Activated naive CD4-positive, alpha-beta T cell treated with anti-CD3 and anti-CD28 coated beads for 36 hours (primary cell): ENCODE results near the gene PRCD. TPM values are rescaled to one million over a fixed set of nuclear protein-coding genes. Genes with fewer than 3 reads are reported as not detected.

Experiments
- CTCF ChIA-PET: fragments of 350-600 bp; sonication (Branson Sonifier 250); formaldehyde crosslinking; loops from one replicate; lab custom pipeline; 2021; ENCODE audit warnings: antibody characterized with exemption; lab: Charles Lee
- DNase-seq: peaks from one replicate; pipeline ENCODE4 v3.0.0-alpha.2; 2020
- H3K27ac Mint-ChIP-seq: one replicate; pipeline ENCODE4 v1.8.0; 2021; ENCODE audit warnings: mild to moderate bottlenecking, mixed read lengths
- H3K27me3 Mint-ChIP-seq: one replicate; pipeline ENCODE4 v1.8.0; 2021; ENCODE audit warnings: low read depth, mixed read lengths
- H3K36me3 Mint-ChIP-seq: one replicate; pipeline ENCODE4 v1.8.0; 2021; ENCODE audit warnings: low read depth, mixed read lengths
- H3K4me1 Mint-ChIP-seq: one replicate; pipeline ENCODE4 v1.8.0; 2021; ENCODE audit warnings: low read depth, mixed read lengths
- H3K4me3 Mint-ChIP-seq: one replicate; pipeline ENCODE4 v1.8.0; 2021; ENCODE audit warnings: mild to moderate bottlenecking, moderate library complexity, mixed read lengths
- H3K9me3 Mint-ChIP-seq: one replicate; pipeline ENCODE4 v1.8.0; 2021; ENCODE audit warnings: mixed read lengths
- intact Hi-C: fragments of 100-400 bp; cut with micrococcal nuclease; formaldehyde crosslinking; loops from one replicate; pipeline ENCODE4 v1.15.1; 2023
- total RNA-seq, 2 experiments: library from RNA; stranded (reverse); gene quantifications; one replicate each; pipeline ENCODE4 v1.2.3, GENCODE V29; 2021

The PRCD gene
- total RNA-seq, 2 experiments from 2014 or later: not detected

- Mint-ChIP-seq H3K4me3 (no peak overlapping the region), H3K4me1 (peaks cover 5% of the 10 kb centered on the region), H3K9me3 (no peaks in the 10 kb centered on the region), H3K36me3 (no peaks in the 10 kb centered on the region), H3K27me3 (peaks cover 11% of the 10 kb centered on the region), H3K27ac (no peak overlapping the region)
- intact Hi-C loops: loop anchor here (1.0 kb wide), 2 partner anchors 24 to 81 kb away; no protein-coding TSS in a partner anchor
- CTCF ChIA-PET: interaction anchor here (0.7 to 2.2 kb wide), 8 partner anchors 13 to 135 kb away, joined by 3 to 18 read pairs (median 4); no protein-coding TSS in a partner anchor
- DNase-seq: peak; percentile 66
Observed at GRCh38 chr17:76547183-76547641, 7.4 kb downstream of the PRCD start.

- H3K9me3 Mint-ChIP-seq: no peaks in the 10 kb centered on the region
- intact Hi-C loops: loop anchor here (1.0 kb wide), 2 partner anchors 24 to 81 kb away; no protein-coding TSS in a partner anchor
- H3K4me1 Mint-ChIP-seq: peaks cover 5% of the 10 kb centered on the region
- H3K27ac Mint-ChIP-seq: no peak overlapping the region
- peaks cover 9% of the 10 kb centered on the region for H3K27me3 Mint-ChIP-seq
- CTCF ChIA-PET: interaction anchor here (1.0 to 1.2 kb wide), 4 partner anchors 19 to 134 kb away, joined by 3 to 8 read pairs (median 4); no protein-coding TSS in a partner anchor
- no peak overlapping the region for H3K4me3 Mint-ChIP-seq
- H3K36me3 Mint-ChIP-seq: no peaks in the 10 kb centered on the region
- no peak for DNase-seq
Observed at GRCh38 chr17:76547642-76548202, 7.9 kb downstream of the PRCD start.

- no peaks in the 10 kb centered on the region for H3K36me3 Mint-ChIP-seq
- no peak for DNase-seq
- CTCF ChIA-PET: interaction anchor here (1.4 kb wide), 1 partner anchor 26 kb away, joined by 7 read pairs; no protein-coding TSS in a partner anchor
- peaks cover 5% of the 10 kb centered on the region for H3K4me1 Mint-ChIP-seq
- H3K4me3 Mint-ChIP-seq: no peak overlapping the region
- H3K27me3 Mint-ChIP-seq: peaks cover 7% of the 10 kb centered on the region
- no peaks in the 10 kb centered on the region for H3K9me3 Mint-ChIP-seq
- intact Hi-C loops: no loop called here
- H3K27ac Mint-ChIP-seq: no peak overlapping the region
Observed at GRCh38 chr17:76548378-76549214, 8.8 kb downstream of the PRCD start.

DNA sequence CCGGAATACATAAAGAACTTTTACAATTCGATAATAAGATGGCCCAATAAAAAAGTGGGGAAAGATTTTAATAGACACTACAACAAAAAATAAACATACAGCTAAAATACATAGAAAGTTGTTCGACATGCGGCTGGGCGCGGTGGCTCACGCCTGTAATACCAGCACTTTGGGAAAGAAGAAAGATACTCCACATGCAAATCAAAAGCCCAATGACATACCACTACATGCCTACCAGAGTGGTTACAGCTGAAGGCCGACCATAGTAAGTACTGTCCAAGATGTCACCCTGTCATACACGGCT, 9.3 kb downstream of the PRCD start:
- intact Hi-C loops: no loop called here
- H3K27me3 Mint-ChIP-seq: peaks cover 2% of the 10 kb centered on the region
- H3K27ac Mint-ChIP-seq: no peak overlapping the region
- CTCF ChIA-PET: interaction anchor here (1.4 kb wide), 1 partner anchor 26 kb away, joined by 7 read pairs; no protein-coding TSS in a partner anchor
- H3K36me3 Mint-ChIP-seq: no peaks in the 10 kb centered on the region
- no peaks in the 10 kb centered on the region for H3K9me3 Mint-ChIP-seq
- peaks cover 5% of the 10 kb centered on the region for H3K4me1 Mint-ChIP-seq
- H3K4me3 Mint-ChIP-seq: no peak overlapping the region
- DNase-seq: no peak

DNA sequence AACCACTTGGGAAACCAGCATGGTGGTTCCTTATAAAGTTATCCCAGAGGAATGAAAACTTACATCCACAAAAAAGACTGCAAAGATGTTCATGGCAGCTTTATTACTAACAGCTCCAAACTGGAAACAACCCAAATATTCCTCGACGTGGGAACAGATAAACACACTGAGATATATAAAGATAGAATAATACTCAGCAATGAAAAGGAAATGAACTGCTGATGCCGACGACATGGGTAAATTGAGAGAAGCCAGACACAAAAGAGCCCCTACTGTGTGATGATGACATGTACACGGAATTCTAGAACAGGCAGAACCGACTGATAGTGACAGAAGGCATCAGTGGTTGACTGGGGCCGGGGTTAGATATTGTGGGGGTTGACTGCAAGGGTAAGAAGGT, 9.7 kb downstream of the PRCD start:
- intact Hi-C loops: no loop called here
- CTCF ChIA-PET: interaction anchor here (1.4 kb wide), 1 partner anchor 27 kb away, joined by 7 read pairs; no protein-coding TSS in a partner anchor
- no peak overlapping the region for H3K4me3 Mint-ChIP-seq

DNA sequence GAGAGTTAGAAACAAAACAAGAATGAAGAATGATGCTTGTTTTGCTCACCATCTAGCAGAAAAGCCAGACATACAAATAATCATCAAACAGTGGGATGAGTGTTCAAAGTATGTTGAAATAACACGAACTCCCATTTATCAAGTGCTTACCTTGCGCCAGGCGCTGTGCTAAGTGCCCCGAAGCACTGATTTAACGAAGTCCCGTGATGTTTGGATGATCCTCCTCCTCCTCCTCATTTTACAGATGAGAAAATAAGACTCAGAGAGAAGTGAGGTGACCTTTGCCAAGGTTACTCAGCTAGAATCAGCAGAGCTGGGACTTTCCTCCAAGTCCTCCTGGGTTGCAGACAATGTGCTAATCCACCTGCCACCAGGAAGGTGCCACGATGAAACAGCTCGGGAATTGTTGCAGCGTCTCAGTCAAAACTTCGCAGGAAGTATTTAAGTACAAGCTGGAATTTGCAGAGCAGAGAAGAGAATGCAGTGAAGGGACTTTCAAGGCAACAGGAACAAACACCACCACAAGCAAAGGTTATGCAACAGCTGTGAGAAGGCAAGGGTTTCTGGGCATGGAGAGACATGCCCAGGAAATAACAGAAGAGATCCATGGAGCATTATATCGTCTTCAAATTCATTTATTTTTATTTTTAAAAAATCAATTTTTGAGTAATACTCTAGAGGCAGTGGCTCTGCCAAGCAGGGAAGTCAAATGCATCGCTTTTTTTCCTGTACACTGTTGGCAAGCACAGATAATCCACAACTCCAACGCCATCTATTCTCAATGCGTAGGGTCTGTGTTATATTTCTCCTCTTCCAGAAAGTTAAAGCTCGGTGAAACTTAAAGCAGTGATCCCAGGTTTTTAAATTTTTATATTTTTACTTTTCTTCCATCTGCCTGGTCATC, 11.1 kb downstream of the PRCD start:
- no peak for DNase-seq
- H3K27ac Mint-ChIP-seq: peak overlapping the region; percentile 10
- CTCF ChIA-PET: interaction anchor here (0.6 to 1.3 kb wide), 6 partner anchors 26 to 181 kb away, joined by 3 to 5 read pairs (median 3); no protein-coding TSS in a partner anchor
- H3K4me1 Mint-ChIP-seq: peaks cover 13% of the 10 kb centered on the region
- H3K4me3 Mint-ChIP-seq: no peak overlapping the region
- no peaks in the 10 kb centered on the region for H3K9me3 Mint-ChIP-seq
- intact Hi-C loops: no loop called here
- H3K27me3 Mint-ChIP-seq: no peaks in the 10 kb centered on the region
- H3K36me3 Mint-ChIP-seq: no peaks in the 10 kb centered on the region

More for the DNA sequence above, 9.7 kb downstream of the PRCD start:
- peaks cover 5% of the 10 kb centered on the region for H3K4me1 Mint-ChIP-seq
- no peaks in the 10 kb centered on the region for H3K9me3 Mint-ChIP-seq
- H3K36me3 Mint-ChIP-seq: no peaks in the 10 kb centered on the region
- H3K27me3 Mint-ChIP-seq: peaks cover 2% of the 10 kb centered on the region
- H3K27ac Mint-ChIP-seq: no peak overlapping the region
- no peak for DNase-seq

GRCh38 chr17:76551685-76552084, 11.8 kb downstream of the PRCD start:
- Mint-ChIP-seq H3K9me3 (no peaks in the 10 kb centered on the region), H3K4me1 (peaks cover 16% of the 10 kb centered on the region), H3K36me3 (no peaks in the 10 kb centered on the region), H3K4me3 (no peak overlapping the region), H3K27ac (peak overlapping the region; percentile 8), H3K27me3 (no peaks in the 10 kb centered on the region)
- intact Hi-C loops: no loop called here
- no peak for DNase-seq
- CTCF ChIA-PET: interaction anchor here (0.7 to 1.3 kb wide), 3 partner anchors 29 to 130 kb away, joined by 3 to 5 read pairs (median 3); no protein-coding TSS in a partner anchor

- intact Hi-C loops: no loop called here
- Mint-ChIP-seq H3K27ac (no peak overlapping the region), H3K36me3 (peaks cover 8% of the 10 kb centered on the region), H3K4me1 (peaks cover 21% of the 10 kb centered on the region), H3K9me3 (no peaks in the 10 kb centered on the region), H3K4me3 (no peak overlapping the region), H3K27me3 (no peaks in the 10 kb centered on the region)
- DNase-seq: no peak
- CTCF ChIA-PET: no interaction called here
Observed at GRCh38 chr17:76553178-76553908, 13.5 kb downstream of the PRCD start.

- no peak for DNase-seq
- intact Hi-C loops: no loop called here
- CTCF ChIA-PET: no interaction called here
- Mint-ChIP-seq H3K27ac (no peak overlapping the region), H3K9me3 (no peaks in the 10 kb centered on the region), H3K27me3 (no peaks in the 10 kb centered on the region), H3K36me3 (peaks cover 16% of the 10 kb centered on the region), H3K4me3 (no peak overlapping the region), H3K4me1 (peaks cover 27% of the 10 kb centered on the region)
Observed at GRCh38 chr17:76554131-76554530, 14.3 kb downstream of the PRCD start.

- CTCF ChIA-PET: interaction anchor here (0.6 to 2.5 kb wide), 8 partner anchors 31 to 499 kb away, joined by 3 to 19 read pairs (median 5); no protein-coding TSS in a partner anchor
- intact Hi-C loops: loop anchor here (1.0 to 5.0 kb wide), 5 partner anchors 42 to 180 kb away; partner anchors contain the start of genes JMJD6, METTL23, SRSF2 and UBE2O
- peak; percentile 41 for DNase-seq
- Mint-ChIP-seq H3K4me1 (peaks cover 50% of the 10 kb centered on the region), H3K9me3 (no peaks in the 10 kb centered on the region), H3K27me3 (no peaks in the 10 kb centered on the region), H3K4me3 (peak overlapping the region; percentile 96), H3K36me3 (peaks cover 39% of the 10 kb centered on the region), H3K27ac (peak overlapping the region; percentile 96)
Observed at GRCh38 chr17:76556765-76557367, 17.0 kb downstream of the PRCD start.
